ENCODE data around the gene SLC16A1. TPM values are rescaled to one million over a fixed set of nuclear protein-coding genes. Genes with fewer than 3 reads are reported as not detected.
A peak's percentile ranks its signal among the peaks of the same experiment; 100 is the strongest.

The SLC16A1 gene
- total and polyA plus RNA-seq, 2 experiments from 2014 or later, result 231 to 593 TPM

- Histone ChIP-seq H3K79me2 (replicated peaks; ENCODE audit: insufficient read depth) (peaks cover 100% of the 10 kb centered on the region), H3K27ac (ENCODE audit: low read depth) (0 out of 2 replicates have a peak overlapping the region, but pooled peaks have one; percentile 20), H3K4me2 (no peak overlapping the region), H3F3A (replicated peaks; ENCODE audit: low read depth) (peaks cover 18% of the 10 kb centered on the region), H3K27me3 (ENCODE audit: insufficient read depth) (no peaks in the 10 kb centered on the region), H2AFZ (no peak overlapping the region), H3K4me3 (no peak overlapping the region), H3K9me2 (ENCODE audit: insufficient read depth) (no peaks in the 10 kb centered on the region), H3K36me3 (ENCODE audit: insufficient read depth) (peaks cover 23% of the 10 kb centered on the region), H3K4me1 (ENCODE audit: insufficient read depth) (no peaks in the 10 kb centered on the region; the same call in 1 of the 2 replicates), H4K20me1 (replicated peaks; ENCODE audit: insufficient read depth) (peaks cover 65% of the 10 kb centered on the region)
- no peak overlapping the region for H3K4me3 Mint-ChIP-seq
- no peaks in the 10 kb centered on the region for H3K9me3 Mint-ChIP-seq
- DNase-seq (ENCODE audit: low spot score) (no peak), ATAC-seq (no peak)
- TF ChIP-seq CREB1 (CRISPR knock-in tag; IDR thresholded peaks at IDR 0.05; ENCODE audit: low read depth) (no peak), ETS1 (IDR thresholded peaks at IDR 0.05) (no peak), POLR2AphosphoS5 (IDR thresholded peaks at IDR 0.05; ENCODE audit: low read depth) (no peak), STAT1 (IDR thresholded peaks at IDR 0.05; ENCODE audit: unreplicated experiment) (no peak), JUNB (IDR thresholded peaks at IDR 0.05; ENCODE audit: unreplicated experiment) (no peak)
- H3K36me3 Mint-ChIP-seq (ENCODE audit: low read depth), result peaks cover 74% of the 10 kb centered on the region
- H3K27ac Mint-ChIP-seq, result no peak overlapping the region
- H3K4me1 Mint-ChIP-seq, result peaks cover 7% of the 10 kb centered on the region
- H3K27me3 Mint-ChIP-seq (ENCODE audit: insufficient read depth, low read depth, poor library complexity), result peaks cover 7% of the 10 kb centered on the region
Measured at GRCh38 chr1:112929979-112930378, 26.0 kb downstream of the SLC16A1 start.

DNA sequence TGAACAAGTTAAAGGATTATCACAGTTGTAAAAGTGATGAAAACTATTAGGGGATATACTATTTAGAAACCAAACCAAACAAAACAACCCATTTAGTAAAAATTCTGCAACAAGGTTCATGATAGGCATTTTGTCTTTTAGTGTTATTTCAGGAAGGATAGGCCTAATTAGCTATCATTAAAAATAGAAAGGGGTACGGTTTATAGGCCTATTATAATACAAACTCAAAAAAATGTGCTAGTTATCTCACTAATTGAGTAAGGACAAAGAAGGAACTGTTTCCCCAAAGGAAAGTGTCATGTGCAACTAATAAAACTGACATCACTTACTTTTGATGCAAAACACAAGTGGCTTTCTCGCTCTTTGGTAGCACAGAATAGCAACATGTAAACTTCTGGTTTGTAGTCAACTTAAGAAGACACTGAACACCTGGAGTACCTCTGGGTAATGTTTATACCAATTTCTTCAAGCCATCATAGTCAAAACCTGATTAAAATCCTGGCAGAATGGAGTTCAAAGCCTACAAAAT, 28.5 kb downstream of the SLC16A1 start:
- no peak for DNase-seq (ENCODE audit: low spot score)
- Mint-ChIP-seq H3K9me3 (no peaks in the 10 kb centered on the region), H3K4me1 (peaks cover 6% of the 10 kb centered on the region), H3K36me3 (ENCODE audit: low read depth) (peaks cover 81% of the 10 kb centered on the region), H3K4me3 (no peak overlapping the region), H3K27me3 (ENCODE audit: insufficient read depth, low read depth, poor library complexity) (peaks cover 8% of the 10 kb centered on the region), H3K27ac (no peak overlapping the region; the same call in 1 of the 2 replicates)
- H2AFZ ChIP-seq, result no peak overlapping the region
- peaks cover 41% of the 10 kb centered on the region for H3K36me3 ChIP-seq (ENCODE audit: insufficient read depth)
- no peak overlapping the region for H3K4me3 ChIP-seq
- H3K9me2 ChIP-seq (ENCODE audit: insufficient read depth), result no peaks in the 10 kb centered on the region
- H3K27me3 ChIP-seq (ENCODE audit: insufficient read depth), result no peaks in the 10 kb centered on the region
- H3K4me2 ChIP-seq, result no peak overlapping the region
- peaks cover 52% of the 10 kb centered on the region for H4K20me1 ChIP-seq (replicated peaks; ENCODE audit: insufficient read depth)
- peak overlapping the region; percentile 24; the same call in 1 of the 2 replicates for H3K27ac ChIP-seq (ENCODE audit: low read depth)
- H3K79me2 ChIP-seq (replicated peaks; ENCODE audit: insufficient read depth), result peaks cover 98% of the 10 kb centered on the region
- peaks cover 35% of the 10 kb centered on the region for H3F3A ChIP-seq (replicated peaks; ENCODE audit: low read depth)
- peaks cover 7% of the 10 kb centered on the region; the same call in 1 of the 2 replicates for H3K4me1 ChIP-seq (ENCODE audit: insufficient read depth)
- ATAC-seq, result no peak
- TF ChIP-seq NANOG (IDR thresholded peaks at IDR 0.05; ENCODE audit: borderline replicate concordance), result no peak
- no peak for TF ChIP-seq ZNF331 (CRISPR knock-in tag; IDR thresholded peaks at IDR 0.05; ENCODE audit: low read depth)
- no peak for TF ChIP-seq CREB1 (CRISPR knock-in tag; IDR thresholded peaks at IDR 0.05; ENCODE audit: low read depth)
- TF ChIP-seq ETS1 (IDR thresholded peaks at IDR 0.05), result no peak
- TF ChIP-seq, protein P1, sequence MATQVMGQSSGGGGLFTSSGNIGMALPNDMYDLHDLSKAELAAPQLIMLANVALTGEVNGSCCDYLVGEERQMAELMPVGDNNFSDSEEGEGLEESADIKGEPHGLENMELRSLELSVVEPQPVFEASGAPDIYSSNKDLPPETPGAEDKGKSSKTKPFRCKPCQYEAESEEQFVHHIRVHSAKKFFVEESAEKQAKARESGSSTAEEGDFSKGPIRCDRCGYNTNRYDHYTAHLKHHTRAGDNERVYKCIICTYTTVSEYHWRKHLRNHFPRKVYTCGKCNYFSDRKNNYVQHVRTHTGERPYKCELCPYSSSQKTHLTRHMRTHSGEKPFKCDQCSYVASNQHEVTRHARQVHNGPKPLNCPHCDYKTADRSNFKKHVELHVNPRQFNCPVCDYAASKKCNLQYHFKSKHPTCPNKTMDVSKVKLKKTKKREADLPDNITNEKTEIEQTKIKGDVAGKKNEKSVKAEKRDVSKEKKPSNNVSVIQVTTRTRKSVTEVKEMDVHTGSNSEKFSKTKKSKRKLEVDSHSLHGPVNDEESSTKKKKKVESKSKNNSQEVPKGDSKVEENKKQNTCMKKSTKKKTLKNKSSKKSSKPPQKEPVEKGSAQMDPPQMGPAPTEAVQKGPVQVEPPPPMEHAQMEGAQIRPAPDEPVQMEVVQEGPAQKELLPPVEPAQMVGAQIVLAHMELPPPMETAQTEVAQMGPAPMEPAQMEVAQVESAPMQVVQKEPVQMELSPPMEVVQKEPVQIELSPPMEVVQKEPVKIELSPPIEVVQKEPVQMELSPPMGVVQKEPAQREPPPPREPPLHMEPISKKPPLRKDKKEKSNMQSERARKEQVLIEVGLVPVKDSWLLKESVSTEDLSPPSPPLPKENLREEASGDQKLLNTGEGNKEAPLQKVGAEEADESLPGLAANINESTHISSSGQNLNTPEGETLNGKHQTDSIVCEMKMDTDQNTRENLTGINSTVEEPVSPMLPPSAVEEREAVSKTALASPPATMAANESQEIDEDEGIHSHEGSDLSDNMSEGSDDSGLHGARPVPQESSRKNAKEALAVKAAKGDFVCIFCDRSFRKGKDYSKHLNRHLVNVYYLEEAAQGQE (IDR thresholded peaks at IDR 0.05; ENCODE audit: unreplicated experiment), result no peak
- TF ChIP-seq, protein P2, sequence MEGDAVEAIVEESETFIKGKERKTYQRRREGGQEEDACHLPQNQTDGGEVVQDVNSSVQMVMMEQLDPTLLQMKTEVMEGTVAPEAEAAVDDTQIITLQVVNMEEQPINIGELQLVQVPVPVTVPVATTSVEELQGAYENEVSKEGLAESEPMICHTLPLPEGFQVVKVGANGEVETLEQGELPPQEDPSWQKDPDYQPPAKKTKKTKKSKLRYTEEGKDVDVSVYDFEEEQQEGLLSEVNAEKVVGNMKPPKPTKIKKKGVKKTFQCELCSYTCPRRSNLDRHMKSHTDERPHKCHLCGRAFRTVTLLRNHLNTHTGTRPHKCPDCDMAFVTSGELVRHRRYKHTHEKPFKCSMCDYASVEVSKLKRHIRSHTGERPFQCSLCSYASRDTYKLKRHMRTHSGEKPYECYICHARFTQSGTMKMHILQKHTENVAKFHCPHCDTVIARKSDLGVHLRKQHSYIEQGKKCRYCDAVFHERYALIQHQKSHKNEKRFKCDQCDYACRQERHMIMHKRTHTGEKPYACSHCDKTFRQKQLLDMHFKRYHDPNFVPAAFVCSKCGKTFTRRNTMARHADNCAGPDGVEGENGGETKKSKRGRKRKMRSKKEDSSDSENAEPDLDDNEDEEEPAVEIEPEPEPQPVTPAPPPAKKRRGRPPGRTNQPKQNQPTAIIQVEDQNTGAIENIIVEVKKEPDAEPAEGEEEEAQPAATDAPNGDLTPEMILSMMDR (conservative IDR thresholded peaks at IDR 0.05; ENCODE audit: low read depth in 2 of 2), result no peak
- TF ChIP-seq STAT1 (IDR thresholded peaks at IDR 0.05; ENCODE audit: unreplicated experiment), result no peak
- no peak for TF ChIP-seq EZH2phosphoT487 (IDR thresholded peaks at IDR 0.05; ENCODE audit: unreplicated experiment)
- no peak for TF ChIP-seq ZNF114 (CRISPR knock-in tag; IDR thresholded peaks at IDR 0.05)

All from GM23338 (cell line).